Measurements from ENCODE around the gene PARD3.

DNA sequence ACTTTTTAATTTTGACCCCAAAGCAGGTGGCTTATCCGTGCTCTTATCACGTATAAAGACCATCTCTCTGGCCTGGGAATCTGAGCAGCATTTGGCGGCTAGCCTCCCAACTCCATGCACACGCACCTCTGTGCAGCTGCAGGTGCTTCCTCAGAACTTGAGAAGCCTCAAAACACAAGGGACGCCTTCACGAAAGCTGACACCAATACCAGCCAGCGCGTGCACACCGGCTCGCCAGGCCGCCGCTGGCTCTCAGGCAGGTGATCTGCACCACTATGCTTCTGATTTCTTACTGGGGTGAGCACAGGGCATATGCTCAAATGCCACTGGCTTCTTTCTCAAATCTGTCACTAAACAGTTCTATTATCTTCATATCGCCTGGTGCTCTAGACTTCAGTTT, 145.0 kb downstream of the PARD3 start:
- TF ChIP-seq, protein P1, sequence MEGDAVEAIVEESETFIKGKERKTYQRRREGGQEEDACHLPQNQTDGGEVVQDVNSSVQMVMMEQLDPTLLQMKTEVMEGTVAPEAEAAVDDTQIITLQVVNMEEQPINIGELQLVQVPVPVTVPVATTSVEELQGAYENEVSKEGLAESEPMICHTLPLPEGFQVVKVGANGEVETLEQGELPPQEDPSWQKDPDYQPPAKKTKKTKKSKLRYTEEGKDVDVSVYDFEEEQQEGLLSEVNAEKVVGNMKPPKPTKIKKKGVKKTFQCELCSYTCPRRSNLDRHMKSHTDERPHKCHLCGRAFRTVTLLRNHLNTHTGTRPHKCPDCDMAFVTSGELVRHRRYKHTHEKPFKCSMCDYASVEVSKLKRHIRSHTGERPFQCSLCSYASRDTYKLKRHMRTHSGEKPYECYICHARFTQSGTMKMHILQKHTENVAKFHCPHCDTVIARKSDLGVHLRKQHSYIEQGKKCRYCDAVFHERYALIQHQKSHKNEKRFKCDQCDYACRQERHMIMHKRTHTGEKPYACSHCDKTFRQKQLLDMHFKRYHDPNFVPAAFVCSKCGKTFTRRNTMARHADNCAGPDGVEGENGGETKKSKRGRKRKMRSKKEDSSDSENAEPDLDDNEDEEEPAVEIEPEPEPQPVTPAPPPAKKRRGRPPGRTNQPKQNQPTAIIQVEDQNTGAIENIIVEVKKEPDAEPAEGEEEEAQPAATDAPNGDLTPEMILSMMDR (conservative IDR thresholded peaks at IDR 0.05; ENCODE audit: low read depth, low read length) = no peak
- no peak for TF ChIP-seq EZH2phosphoT487 (IDR thresholded peaks at IDR 0.05; ENCODE audit: borderline replicate concordance, low read length)
